ENCODE results near the gene EVI5. TPM values are rescaled to one million over a fixed set of nuclear protein-coding genes. Genes with fewer than 3 reads are reported as not detected.
A peak's percentile ranks its signal among the peaks of the same experiment; 100 is the strongest.

EVI5 gene
- total RNA-seq, 1 experiment from 2014 or later: 23.2 TPM

DNA sequence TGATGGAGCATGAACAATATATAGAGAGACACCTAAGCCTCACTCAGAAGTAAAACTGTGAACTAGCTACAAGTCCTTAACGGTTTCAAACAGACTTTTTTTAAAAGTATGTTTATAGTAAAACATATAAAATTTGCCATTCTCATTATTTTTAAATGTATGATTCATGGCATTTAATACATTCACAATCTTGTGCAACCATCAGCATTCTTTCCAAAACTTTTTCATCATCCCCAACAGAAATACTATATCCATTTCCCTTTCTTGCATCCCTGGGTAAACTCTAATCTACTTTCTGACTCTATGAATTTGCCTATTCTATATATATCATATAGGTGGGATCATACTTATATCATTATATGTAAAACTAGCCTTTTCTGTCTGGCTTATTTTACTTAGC, 25.5 kb downstream of the EVI5 start:
- no peak overlapping the region for H3K27ac Mint-ChIP-seq (ENCODE audit: low read depth, unreplicated experiment)
- DNase-seq (ENCODE audit: unreplicated experiment): peak; percentile 16
- no peaks in the 10 kb centered on the region for H3K9me3 Mint-ChIP-seq (ENCODE audit: unreplicated experiment)
- BruUV-seq (replicated peaks): no TSS peak
- intact Hi-C loops (cut with micrococcal nuclease): no loop called here
- CTCF ChIA-PET: interaction anchor here (2.0 kb wide), 1 partner anchor 10 kb away, joined by 14 read pairs; no protein-coding TSS in a partner anchor
- H3K4me1 Mint-ChIP-seq (ENCODE audit: insufficient read depth, unreplicated experiment): peaks cover 4% of the 10 kb centered on the region
- H3K27me3 Mint-ChIP-seq (ENCODE audit: insufficient read depth, unreplicated experiment): no peaks in the 10 kb centered on the region
- H3K36me3 Mint-ChIP-seq (ENCODE audit: insufficient read depth, unreplicated experiment): no peaks in the 10 kb centered on the region
- POLR2A ChIA-PET: interaction anchor here (0.6 to 1.1 kb wide), 2 partner anchors 26 to 72 kb away, joined by 5 to 6 read pairs; partner anchors contain the start of gene EVI5
- no peak overlapping the region for H3K4me3 Mint-ChIP-seq (ENCODE audit: unreplicated experiment)
- no peak for TF ChIP-seq CTCF (IDR thresholded peaks at IDR 0.05; ENCODE audit: unreplicated experiment)

- H3K27me3 Mint-ChIP-seq (ENCODE audit: insufficient read depth, unreplicated experiment): no peaks in the 10 kb centered on the region
- peaks cover 18% of the 10 kb centered on the region for H3K4me1 Mint-ChIP-seq (ENCODE audit: insufficient read depth, unreplicated experiment)
- POLR2A ChIA-PET: no interaction called here
- no peaks in the 10 kb centered on the region for H3K36me3 Mint-ChIP-seq (ENCODE audit: insufficient read depth, unreplicated experiment)
- no peak overlapping the region for H3K4me3 Mint-ChIP-seq (ENCODE audit: unreplicated experiment)
- BruUV-seq (replicated peaks): no TSS peak
- intact Hi-C loops (cut with micrococcal nuclease): no loop called here
- no peaks in the 10 kb centered on the region for H3K9me3 Mint-ChIP-seq (ENCODE audit: unreplicated experiment)
- DNase-seq (ENCODE audit: unreplicated experiment): no peak
- CTCF ChIA-PET: no interaction called here
- H3K27ac Mint-ChIP-seq (ENCODE audit: low read depth, unreplicated experiment): no peak overlapping the region
- TF ChIP-seq CTCF (IDR thresholded peaks at IDR 0.05; ENCODE audit: unreplicated experiment): no peak
Measured at GRCh38 chr1:92756537-92756936, 28.4 kb downstream of the EVI5 start.

- peaks cover 18% of the 10 kb centered on the region for H3K4me1 Mint-ChIP-seq (ENCODE audit: insufficient read depth, unreplicated experiment)
- TF ChIP-seq CTCF (IDR thresholded peaks at IDR 0.05; ENCODE audit: unreplicated experiment): no peak
- no TSS peak for BruUV-seq (replicated peaks)
Measured at GRCh38 chr1:92755541-92756461, 29.1 kb downstream of the EVI5 start.

GRCh38 chr1:92754719-92755050, 30.2 kb downstream of the EVI5 start:
- intact Hi-C loops (cut with micrococcal nuclease): no loop called here
- Mint-ChIP-seq H3K9me3 (ENCODE audit: unreplicated experiment) (no peaks in the 10 kb centered on the region), H3K4me1 (ENCODE audit: insufficient read depth, unreplicated experiment) (peaks cover 17% of the 10 kb centered on the region), H3K27me3 (ENCODE audit: insufficient read depth, unreplicated experiment) (no peaks in the 10 kb centered on the region), H3K36me3 (ENCODE audit: insufficient read depth, unreplicated experiment) (no peaks in the 10 kb centered on the region), H3K4me3 (ENCODE audit: unreplicated experiment) (no peak overlapping the region), H3K27ac (ENCODE audit: low read depth, unreplicated experiment) (no peak overlapping the region)
- DNase-seq (ENCODE audit: unreplicated experiment): no peak
- no peak for TF ChIP-seq CTCF (IDR thresholded peaks at IDR 0.05; ENCODE audit: unreplicated experiment)
- no TSS peak for BruUV-seq (replicated peaks)
- CTCF ChIA-PET: interaction anchor here (1.2 to 2.0 kb wide), 2 partner anchors 8 to 18 kb away, joined by 4 to 7 read pairs; no protein-coding TSS in a partner anchor
- POLR2A ChIA-PET: interaction anchor here (1.2 to 1.5 kb wide), 3 partner anchors 29 to 77 kb away, joined by 3 to 7 read pairs (median 5); partner anchors contain the start of genes EVI5 and RPL5

More at GRCh38 chr1:92755541-92756461, 29.1 kb downstream of the EVI5 start:
- H3K27me3 Mint-ChIP-seq (ENCODE audit: insufficient read depth, unreplicated experiment): no peaks in the 10 kb centered on the region
- ChIA-PET CTCF (interaction anchor here (2.0 kb wide), 1 partner anchor 10 kb away, joined by 7 read pairs; no protein-coding TSS in a partner anchor), POLR2A (no interaction called here)
- H3K4me3 Mint-ChIP-seq (ENCODE audit: unreplicated experiment): no peak overlapping the region
- intact Hi-C loops (cut with micrococcal nuclease): no loop called here
- no peak overlapping the region for H3K27ac Mint-ChIP-seq (ENCODE audit: low read depth, unreplicated experiment)
- no peaks in the 10 kb centered on the region for H3K36me3 Mint-ChIP-seq (ENCODE audit: insufficient read depth, unreplicated experiment)
- no peaks in the 10 kb centered on the region for H3K9me3 Mint-ChIP-seq (ENCODE audit: unreplicated experiment)
- no peak for DNase-seq (ENCODE audit: unreplicated experiment)
